SK-N-SH (cell line): ENCODE data around the gene TBPL2.

Experiments
- CHD2 ChIP-seq: fragments of 150-350 bp; IDR thresholded peaks from 2 replicates; pipeline ENCODE4 v1.6.1; 2018; ENCODE audit warnings: low read length; ENCODE audit not compliant: partially characterized antibody
- CTCF ChIP-seq: fragments of 200-600 bp; sonication (generic); IDR thresholded peaks from 2 replicates; pipeline ENCODE4 v1.6.1; 2017; ENCODE audit warnings: antibody characterized with exemption, mild to moderate bottlenecking, moderate library complexity
- EZH2phosphoT487 ChIP-seq: fragments of 200-600 bp; sonication (generic); IDR thresholded peaks from 2 replicates; pipeline ENCODE4 v1.6.1; 2017; ENCODE audit warnings: low read depth, mixed run types, mild to moderate bottlenecking, antibody characterized with exemption, moderate library complexity, borderline replicate concordance
- FOXJ3 ChIP-seq: sonication (generic); formaldehyde crosslinking; IDR thresholded peaks from 2 replicates; pipeline ENCODE4 v1.5.1; 2020; ENCODE audit warnings: mild to moderate bottlenecking, missing genetic modification reagents
- FOXM1 ChIP-seq: IDR thresholded peaks from 2 replicates; pipeline ENCODE4 v1.4.0; 2012; ENCODE audit warnings: low read depth, mild to moderate bottlenecking
- GABPA ChIP-seq: IDR thresholded peaks from 2 replicates; pipeline ENCODE4 v1.4.0; 2012; ENCODE audit warnings: low read depth, mild to moderate bottlenecking
- GATA2 ChIP-seq: sonication (generic); formaldehyde crosslinking; IDR thresholded peaks from 2 replicates; pipeline ENCODE4 v1.5.0; 2020; ENCODE audit warnings: mild to moderate bottlenecking, missing genetic modification reagents
- JUND ChIP-seq: IDR thresholded peaks from 2 replicates; pipeline ENCODE4 v1.4.0; 2012
- PBX3 ChIP-seq: IDR thresholded peaks from 2 replicates; pipeline ENCODE4; 2012
- POLR2AphosphoS5 ChIP-seq: IDR thresholded peaks from 2 replicates; pipeline ENCODE4 v1.6.1; 2012; ENCODE audit warnings: low read depth, low read length
- REST ChIP-seq: IDR thresholded peaks from 2 replicates; pipeline ENCODE4 v1.6.1; 2012; ENCODE audit warnings: mild to moderate bottlenecking, low read depth, low read length, moderate library complexity
- SMC3 ChIP-seq: IDR thresholded peaks from 2 replicates; pipeline ENCODE4 v1.6.1; 2012; ENCODE audit warnings: low read depth, low read length, improper control_type of control experiment
- TCF12 ChIP-seq: IDR thresholded peaks from 2 replicates; pipeline ENCODE4 v1.4.0; 2012
- YY1 ChIP-seq: IDR thresholded peaks from 2 replicates; pipeline ENCODE4 v1.4.0; 2012; ENCODE audit warnings: low read depth, mild to moderate bottlenecking

GRCh38 chr14:55446833-55447232, 6.4 kb upstream of the TBPL2 start:
- TF ChIP-seq CHD2 (no peak), CTCF (no peak), GATA2 (no peak), TCF12 (no peak), PBX3 (no peak), FOXM1 (no peak), REST (no peak), YY1 (no peak), POLR2AphosphoS5 (no peak), SMC3 (no peak), JUND (no peak), FOXJ3 (CRISPR knock-in tag) (no peak), EZH2phosphoT487 (no peak), GABPA (no peak)
